Measurements from ENCODE around the gene IL2RA. TPM values are rescaled to one million over a fixed set of nuclear protein-coding genes. Genes with fewer than 3 reads are reported as not detected.

IL2RA gene
- total RNA-seq, 2 donors from 2014 or later = not detected

DNA sequence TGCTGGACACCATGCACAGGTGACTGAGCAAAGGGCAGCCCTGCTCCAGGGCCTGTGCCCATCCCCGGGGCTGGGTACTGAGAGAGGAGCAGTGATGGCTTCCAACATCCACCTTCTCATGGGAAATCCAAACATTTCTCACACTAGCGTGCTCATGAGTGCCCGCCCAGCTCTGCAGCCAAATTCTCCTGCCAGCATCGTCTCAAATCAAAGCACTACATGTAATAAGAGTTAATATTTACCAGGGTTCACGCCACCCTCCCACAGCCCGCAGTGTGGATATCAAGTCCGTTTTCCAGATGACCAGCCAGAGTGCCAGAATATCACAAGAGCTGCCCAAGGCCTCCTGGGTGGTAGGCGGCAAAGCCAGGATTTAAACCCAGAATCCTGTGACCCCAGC is 96.9 kb downstream of the IL2RA start:
- Histone ChIP-seq H3K27me3 (ENCODE audit: control insufficient read depth, insufficient read depth, low read length, poor library complexity, severe bottlenecking) (no peaks in the 10 kb centered on the region), H3K4me3 (ENCODE audit: low read length) (no peak overlapping the region), H3K9me3 (ENCODE audit: control insufficient read depth, low read length) (no peaks in the 10 kb centered on the region), H3K4me1 (ENCODE audit: control insufficient read depth, insufficient read depth, low read length) (no peaks in the 10 kb centered on the region), H3K36me3 (ENCODE audit: control insufficient read depth, insufficient read depth, low read length) (no peaks in the 10 kb centered on the region), H3K27ac (ENCODE audit: low read depth, low read length) (no peak overlapping the region), H3K9ac (ENCODE audit: extremely low read depth, low read length, poor library complexity, severe bottlenecking) (no peak overlapping the region)
- DNase-seq = peak; percentile 25
- Mint-ChIP-seq H3K27me3 (ENCODE audit: insufficient read depth) (no peaks in the 10 kb centered on the region), H3K4me1 (no peaks in the 10 kb centered on the region), H3K36me3 (ENCODE audit: low read depth) (no peaks in the 10 kb centered on the region), H3K4me3 (no peak overlapping the region), H3K27ac (no peak overlapping the region), H3K9me3 (no peaks in the 10 kb centered on the region)
- WGBS, 2 experiments (ENCODE audit: insufficient coverage in 1 of 2, insufficient read length in 1 of 2) = 92 to 100% methylated on average over 5 to 8 of the region's 8 CpGs
- TF ChIP-seq, protein P1, sequence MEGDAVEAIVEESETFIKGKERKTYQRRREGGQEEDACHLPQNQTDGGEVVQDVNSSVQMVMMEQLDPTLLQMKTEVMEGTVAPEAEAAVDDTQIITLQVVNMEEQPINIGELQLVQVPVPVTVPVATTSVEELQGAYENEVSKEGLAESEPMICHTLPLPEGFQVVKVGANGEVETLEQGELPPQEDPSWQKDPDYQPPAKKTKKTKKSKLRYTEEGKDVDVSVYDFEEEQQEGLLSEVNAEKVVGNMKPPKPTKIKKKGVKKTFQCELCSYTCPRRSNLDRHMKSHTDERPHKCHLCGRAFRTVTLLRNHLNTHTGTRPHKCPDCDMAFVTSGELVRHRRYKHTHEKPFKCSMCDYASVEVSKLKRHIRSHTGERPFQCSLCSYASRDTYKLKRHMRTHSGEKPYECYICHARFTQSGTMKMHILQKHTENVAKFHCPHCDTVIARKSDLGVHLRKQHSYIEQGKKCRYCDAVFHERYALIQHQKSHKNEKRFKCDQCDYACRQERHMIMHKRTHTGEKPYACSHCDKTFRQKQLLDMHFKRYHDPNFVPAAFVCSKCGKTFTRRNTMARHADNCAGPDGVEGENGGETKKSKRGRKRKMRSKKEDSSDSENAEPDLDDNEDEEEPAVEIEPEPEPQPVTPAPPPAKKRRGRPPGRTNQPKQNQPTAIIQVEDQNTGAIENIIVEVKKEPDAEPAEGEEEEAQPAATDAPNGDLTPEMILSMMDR (conservative IDR thresholded peaks at IDR 0.05) = no peak

DNA sequence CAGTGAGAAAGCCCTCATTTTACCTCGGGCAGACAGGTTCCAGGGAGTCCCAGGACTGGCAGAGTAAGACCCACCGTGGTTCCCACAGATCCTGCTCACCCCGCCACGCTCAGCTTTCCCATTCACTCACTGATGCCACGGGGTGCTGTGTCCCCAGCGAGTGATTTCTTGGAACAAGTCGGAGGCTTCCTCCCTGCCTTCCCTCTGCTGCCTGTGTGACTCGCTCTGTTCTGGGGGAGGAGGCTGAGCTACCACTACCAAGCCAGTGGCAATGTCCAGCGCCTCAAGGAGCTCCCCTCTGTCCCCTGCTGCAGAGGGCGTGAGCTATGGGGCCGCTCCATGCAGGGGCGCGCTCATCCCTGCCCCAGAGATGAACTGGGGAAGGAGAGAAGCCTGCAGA is 97.4 kb downstream of the IL2RA start:
- Histone ChIP-seq H3K4me3 (ENCODE audit: low read length) (no peak overlapping the region), H3K9ac (ENCODE audit: extremely low read depth, low read length, poor library complexity, severe bottlenecking) (no peak overlapping the region), H3K27ac (ENCODE audit: low read depth, low read length) (no peak overlapping the region), H3K9me3 (ENCODE audit: control insufficient read depth, low read length) (no peaks in the 10 kb centered on the region), H3K27me3 (ENCODE audit: control insufficient read depth, insufficient read depth, low read length, poor library complexity, severe bottlenecking) (no peaks in the 10 kb centered on the region), H3K4me1 (ENCODE audit: control insufficient read depth, insufficient read depth, low read length) (no peaks in the 10 kb centered on the region), H3K36me3 (ENCODE audit: control insufficient read depth, insufficient read depth, low read length) (no peaks in the 10 kb centered on the region)
- Mint-ChIP-seq H3K36me3 (ENCODE audit: low read depth) (no peaks in the 10 kb centered on the region), H3K4me3 (no peak overlapping the region), H3K27ac (no peak overlapping the region), H3K27me3 (ENCODE audit: insufficient read depth) (no peaks in the 10 kb centered on the region), H3K9me3 (no peaks in the 10 kb centered on the region), H3K4me1 (no peaks in the 10 kb centered on the region)
- WGBS, 2 experiments (ENCODE audit: insufficient coverage in 1 of 2, insufficient read length in 1 of 2) = 91 to 92% methylated on average over 12 to 13 of the region's 13 CpGs
- TF ChIP-seq, protein P1 (conservative IDR thresholded peaks at IDR 0.05) = no peak
- peak; percentile 36 for DNase-seq

DNA sequence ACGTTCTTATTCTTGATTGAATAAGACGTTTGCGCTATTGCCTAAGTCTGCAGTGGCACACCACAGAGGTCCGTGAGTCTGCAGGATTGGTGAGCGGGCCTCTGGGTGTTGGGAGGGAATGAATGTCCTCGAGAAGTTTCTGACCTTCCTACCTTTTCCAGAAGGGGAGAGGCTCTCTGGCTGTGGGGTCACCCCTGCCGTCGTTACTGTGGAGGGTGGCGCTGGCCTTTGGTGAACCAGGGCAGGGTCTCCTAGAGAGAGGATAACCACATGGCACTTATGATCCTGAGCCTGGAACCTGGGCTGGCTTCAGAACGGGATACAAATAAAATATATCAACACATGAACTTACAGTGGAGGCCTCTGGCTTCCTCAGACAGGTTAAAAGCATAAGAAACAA is 98.6 kb downstream of the IL2RA start:
- Histone ChIP-seq H3K4me3 (ENCODE audit: low read length) (no peak overlapping the region), H3K4me1 (ENCODE audit: control insufficient read depth, insufficient read depth, low read length) (no peaks in the 10 kb centered on the region), H3K9ac (ENCODE audit: extremely low read depth, low read length, poor library complexity, severe bottlenecking) (no peak overlapping the region), H3K27me3 (ENCODE audit: control insufficient read depth, insufficient read depth, low read length, poor library complexity, severe bottlenecking) (no peaks in the 10 kb centered on the region), H3K27ac (ENCODE audit: low read depth, low read length) (no peak overlapping the region), H3K36me3 (ENCODE audit: control insufficient read depth, insufficient read depth, low read length) (no peaks in the 10 kb centered on the region), H3K9me3 (ENCODE audit: control insufficient read depth, low read length) (no peaks in the 10 kb centered on the region)
- Mint-ChIP-seq H3K9me3 (no peaks in the 10 kb centered on the region), H3K27ac (no peak overlapping the region), H3K27me3 (ENCODE audit: insufficient read depth) (no peaks in the 10 kb centered on the region), H3K4me3 (no peak overlapping the region), H3K4me1 (no peaks in the 10 kb centered on the region), H3K36me3 (ENCODE audit: low read depth) (no peaks in the 10 kb centered on the region)
- 88 to 92% methylated on average over 9 to 10 of the region's 10 CpGs for WGBS, 2 experiments (ENCODE audit: insufficient coverage in 1 of 2, insufficient read length in 1 of 2)
- DNase-seq = peak; percentile 24
- TF ChIP-seq, protein P1 (conservative IDR thresholded peaks at IDR 0.05) = no peak

All from endodermal cell (in vitro differentiated cells).